ENCODE results near the gene P2RX1. TPM values are rescaled to one million over a fixed set of nuclear protein-coding genes. Genes with fewer than 3 reads are reported as not detected.

The P2RX1 gene
- total RNA-seq, 1 donor from 2014 or later = not detected

- H3K36me3 Mint-ChIP-seq (ENCODE audit: unreplicated experiment) = no peaks in the 10 kb centered on the region
- H3K9me3 Mint-ChIP-seq (ENCODE audit: unreplicated experiment) = no peaks in the 10 kb centered on the region
- DNase-seq (ENCODE audit: extremely low spot score, unreplicated experiment) = no peak
- H3K4me1 Mint-ChIP-seq (ENCODE audit: unreplicated experiment) = no peaks in the 10 kb centered on the region
- H3K4me3 Mint-ChIP-seq (ENCODE audit: unreplicated experiment) = no peak overlapping the region
- no peak for TF ChIP-seq CTCF (IDR thresholded peaks at IDR 0.05)
- peaks cover 9% of the 10 kb centered on the region for H3K27me3 Mint-ChIP-seq (ENCODE audit: unreplicated experiment)
- no peak overlapping the region for H3K27ac Mint-ChIP-seq (ENCODE audit: unreplicated experiment)
These were observed 7.0 kb downstream of the P2RX1 start for GRCh38 chr17:3909257-3909656.

DNA sequence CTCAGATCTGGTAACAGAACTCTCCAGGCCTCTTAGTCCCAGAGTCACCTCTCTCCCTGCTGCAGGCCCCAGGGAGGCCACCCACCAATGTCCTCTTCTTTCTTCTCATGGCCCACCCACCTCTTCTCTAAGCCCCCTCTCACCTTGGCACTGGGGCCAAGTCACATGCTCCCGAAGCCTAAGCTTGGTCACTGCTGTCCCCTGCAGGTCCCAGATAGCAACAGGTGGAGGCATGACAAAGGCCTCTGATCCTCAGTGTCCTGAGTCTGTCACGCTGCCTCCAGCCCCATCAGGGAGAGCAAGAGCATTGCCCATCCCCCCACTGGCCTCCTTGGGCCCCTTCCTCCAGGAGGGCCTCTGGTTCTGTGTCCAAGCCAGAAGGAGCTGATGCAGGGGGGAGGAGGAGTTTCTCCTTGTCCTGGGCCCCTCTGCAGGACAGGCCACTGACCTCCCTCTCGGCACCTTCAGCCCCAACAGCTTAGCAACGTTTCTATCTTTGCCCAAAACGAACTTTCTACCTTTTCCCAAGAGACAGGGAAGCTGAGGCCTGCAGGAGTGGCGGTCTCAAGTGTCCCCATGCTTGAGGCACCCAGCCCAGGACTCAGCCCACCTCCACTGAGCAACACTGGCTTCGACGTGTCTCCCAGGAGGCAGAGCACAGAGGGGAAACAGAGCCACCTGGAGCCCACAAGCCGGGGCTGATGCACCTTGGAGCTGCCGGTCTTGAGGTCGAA lies 8.6 kb downstream of the P2RX1 start:
- peak; percentile 19 for TF ChIP-seq CTCF (IDR thresholded peaks at IDR 0.05)
- no peak overlapping the region for H3K4me3 Mint-ChIP-seq (ENCODE audit: unreplicated experiment)
- no peak overlapping the region for H3K27ac Mint-ChIP-seq (ENCODE audit: unreplicated experiment)
- no peaks in the 10 kb centered on the region for H3K9me3 Mint-ChIP-seq (ENCODE audit: unreplicated experiment)
- H3K4me1 Mint-ChIP-seq (ENCODE audit: unreplicated experiment) = no peaks in the 10 kb centered on the region
- no peak for DNase-seq (ENCODE audit: extremely low spot score, unreplicated experiment)
- H3K27me3 Mint-ChIP-seq (ENCODE audit: unreplicated experiment) = peaks cover 6% of the 10 kb centered on the region
- no peaks in the 10 kb centered on the region for H3K36me3 Mint-ChIP-seq (ENCODE audit: unreplicated experiment)

- Mint-ChIP-seq H3K4me1 (ENCODE audit: unreplicated experiment) (no peaks in the 10 kb centered on the region), H3K9me3 (ENCODE audit: unreplicated experiment) (no peaks in the 10 kb centered on the region), H3K27me3 (ENCODE audit: unreplicated experiment) (peaks cover 3% of the 10 kb centered on the region), H3K36me3 (ENCODE audit: unreplicated experiment) (no peaks in the 10 kb centered on the region), H3K27ac (ENCODE audit: unreplicated experiment) (no peak overlapping the region), H3K4me3 (ENCODE audit: unreplicated experiment) (no peak overlapping the region)
- TF ChIP-seq CTCF (IDR thresholded peaks at IDR 0.05) = no peak
- DNase-seq (ENCODE audit: extremely low spot score, unreplicated experiment) = no peak
These were observed 9.4 kb downstream of the P2RX1 start for GRCh38 chr17:3906881-3907280.

DNA sequence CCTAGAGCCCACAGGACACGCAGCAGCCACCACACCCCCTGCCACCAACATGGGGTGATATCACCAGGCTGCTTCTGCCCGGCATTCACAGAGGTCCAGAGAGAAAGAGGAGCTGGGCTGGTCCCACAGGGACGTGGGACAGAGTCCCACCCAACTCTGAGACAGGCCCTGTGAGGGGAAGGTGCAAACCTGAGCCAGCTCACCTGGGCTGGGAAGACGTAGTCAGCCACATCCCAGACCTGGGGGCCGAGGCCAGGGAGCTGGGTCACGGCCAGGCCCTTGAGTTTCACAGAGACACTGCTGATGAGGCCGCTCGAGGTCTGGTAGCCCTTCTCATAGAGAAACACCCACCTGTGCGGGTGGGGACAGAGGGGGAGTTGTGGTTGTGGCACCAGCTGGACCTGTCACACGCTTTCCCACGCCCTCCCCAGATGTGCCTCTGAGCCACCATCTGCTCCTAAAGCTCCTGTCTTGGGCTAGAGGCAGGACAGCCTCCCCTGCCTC lies 11.2 kb downstream of the P2RX1 start:
- peaks cover 4% of the 10 kb centered on the region for H3K27me3 Mint-ChIP-seq (ENCODE audit: unreplicated experiment)
- no peak overlapping the region for H3K4me3 Mint-ChIP-seq (ENCODE audit: unreplicated experiment)
- H3K27ac Mint-ChIP-seq (ENCODE audit: unreplicated experiment) = no peak overlapping the region
- H3K9me3 Mint-ChIP-seq (ENCODE audit: unreplicated experiment) = no peaks in the 10 kb centered on the region
- H3K36me3 Mint-ChIP-seq (ENCODE audit: unreplicated experiment) = no peaks in the 10 kb centered on the region
- H3K4me1 Mint-ChIP-seq (ENCODE audit: unreplicated experiment) = no peaks in the 10 kb centered on the region
- no peak for TF ChIP-seq CTCF (IDR thresholded peaks at IDR 0.05)
- no peak for DNase-seq (ENCODE audit: extremely low spot score, unreplicated experiment)

DNA sequence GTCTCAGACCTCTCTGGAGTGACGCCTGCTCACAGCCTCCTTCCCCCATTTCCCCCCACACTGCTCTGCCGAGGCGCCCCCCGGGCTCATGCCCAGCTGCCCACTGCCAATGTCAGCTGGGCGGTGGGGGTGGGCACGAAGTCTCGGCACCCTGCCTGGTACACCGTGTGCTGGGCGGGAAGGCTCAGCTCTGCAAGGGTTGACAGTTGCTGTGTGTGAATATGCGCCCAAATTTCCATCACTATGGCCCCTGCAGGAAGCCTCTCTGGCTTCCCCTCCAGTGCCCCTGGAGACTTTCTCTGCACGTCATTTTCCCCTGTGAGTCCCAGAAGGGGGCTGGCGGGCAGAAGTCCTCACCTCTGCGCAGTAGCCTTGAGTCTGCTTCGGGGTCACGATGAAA lies 11.8 kb downstream of the P2RX1 start:
- no peaks in the 10 kb centered on the region for H3K9me3 Mint-ChIP-seq (ENCODE audit: unreplicated experiment)
- DNase-seq (ENCODE audit: extremely low spot score, unreplicated experiment) = no peak
- TF ChIP-seq CTCF (IDR thresholded peaks at IDR 0.05) = no peak
- H3K27ac Mint-ChIP-seq (ENCODE audit: unreplicated experiment) = no peak overlapping the region
- H3K4me1 Mint-ChIP-seq (ENCODE audit: unreplicated experiment) = no peaks in the 10 kb centered on the region
- no peaks in the 10 kb centered on the region for H3K36me3 Mint-ChIP-seq (ENCODE audit: unreplicated experiment)
- peaks cover 4% of the 10 kb centered on the region for H3K27me3 Mint-ChIP-seq (ENCODE audit: unreplicated experiment)
- no peak overlapping the region for H3K4me3 Mint-ChIP-seq (ENCODE audit: unreplicated experiment)

All from osteocyte (in vitro differentiated cells).